HG03064 (cell line): ENCODE results near the gene PDPK1.
"Not testable (repeated sequence)": the region's sequence is repeated elsewhere in the genome, so short reads cannot be mapped to it uniquely, and the experiment has no call there.

Source experiments
- ATAC-seq: cut with Tn5 transposase; IDR thresholded peaks from one replicate; pipeline ENCODE4 v1.9.1; 2021; ENCODE audit warnings: low read depth; ENCODE audit not compliant: unreplicated experiment

Gene PDPK1

DNA sequence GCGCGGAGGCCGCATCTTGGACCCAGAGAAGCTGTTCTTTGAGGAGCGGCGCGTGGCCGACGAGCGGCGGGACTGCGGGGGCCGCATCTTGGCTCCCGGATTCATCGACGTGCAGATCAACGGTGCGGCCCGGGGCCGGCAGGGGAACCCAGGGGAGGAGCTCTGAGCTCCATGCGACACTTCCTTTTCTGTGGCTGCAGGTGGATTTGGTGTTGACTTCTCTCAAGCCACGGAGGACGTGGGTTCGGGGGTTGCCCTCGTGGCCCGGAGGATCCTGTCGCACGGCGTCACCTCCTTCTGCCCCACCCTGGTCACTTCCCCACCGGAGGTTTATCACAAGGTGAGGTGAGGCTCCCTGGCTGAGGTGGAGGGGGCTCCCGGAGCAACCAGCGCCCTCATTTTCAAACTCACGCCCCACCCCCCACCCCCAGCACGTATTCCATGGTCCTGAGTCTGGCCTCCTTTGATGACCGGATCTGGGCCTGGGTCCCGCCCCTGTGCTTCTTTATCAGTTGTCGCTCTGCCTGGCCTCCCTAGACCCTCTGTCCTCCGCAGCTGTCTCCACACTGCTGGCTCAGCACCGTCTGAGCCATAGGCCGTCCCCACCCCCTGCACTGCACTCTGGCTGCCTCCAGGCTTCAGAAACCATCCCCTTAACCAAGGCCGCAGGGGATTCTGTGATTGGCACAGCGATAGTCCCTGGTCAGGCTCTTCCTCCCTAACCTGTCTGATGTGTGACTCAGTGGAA, 16.9 kb upstream of the PDPK1 start:
- ATAC-seq, result no peak

DNA sequence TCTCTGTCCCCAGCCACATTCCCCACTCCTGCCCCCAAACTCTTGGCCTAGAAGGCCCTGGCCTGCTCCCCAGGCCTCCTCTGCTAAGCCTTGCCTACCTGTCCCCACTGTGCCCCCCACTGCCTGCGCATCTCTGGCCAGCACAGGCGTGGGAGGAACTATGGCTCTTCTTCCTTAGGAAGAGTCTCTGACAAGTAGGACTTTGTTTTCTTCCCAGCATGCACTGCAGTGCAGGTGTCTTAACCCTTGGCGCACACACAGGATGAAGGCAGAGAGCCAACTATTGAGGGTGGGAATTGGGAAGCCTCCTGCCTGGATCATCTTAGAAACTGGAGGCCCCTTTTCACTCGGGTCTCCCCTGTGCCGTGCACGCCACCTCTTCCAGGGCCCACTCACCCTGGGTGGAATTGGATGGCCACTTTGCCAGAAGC, 14.0 kb upstream of the PDPK1 start:
- ATAC-seq, result no peak

DNA sequence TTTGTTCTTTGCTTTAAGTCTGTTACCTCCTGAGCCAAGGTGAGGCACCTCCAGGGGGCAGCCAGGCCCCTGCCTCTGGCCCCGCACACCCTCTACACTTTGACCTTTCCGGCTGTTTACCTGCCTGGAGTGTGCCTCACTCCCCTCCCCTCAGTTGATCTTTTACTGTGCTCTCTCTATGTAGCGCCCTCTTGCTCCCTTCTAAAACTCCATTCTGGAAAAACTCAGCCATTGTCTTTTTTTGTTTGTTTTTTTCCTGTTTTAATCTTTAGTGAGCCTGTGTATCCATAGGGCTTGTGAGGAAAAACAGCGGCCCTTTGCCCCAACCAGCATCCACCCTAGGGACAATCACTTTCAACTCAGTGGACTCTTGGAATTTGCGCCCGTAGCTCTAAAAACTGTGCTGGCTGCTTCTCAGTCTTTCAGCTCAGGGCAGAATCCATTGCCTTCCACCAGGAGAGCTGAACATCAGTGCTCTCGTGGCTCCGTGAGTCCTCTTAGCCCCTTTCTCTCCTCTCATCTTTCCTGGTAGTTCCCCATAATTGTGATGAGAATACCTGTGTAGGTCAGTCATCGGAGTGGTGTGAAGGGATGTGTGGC, 13.4 kb upstream of the PDPK1 start:
- ATAC-seq, result no peak

DNA sequence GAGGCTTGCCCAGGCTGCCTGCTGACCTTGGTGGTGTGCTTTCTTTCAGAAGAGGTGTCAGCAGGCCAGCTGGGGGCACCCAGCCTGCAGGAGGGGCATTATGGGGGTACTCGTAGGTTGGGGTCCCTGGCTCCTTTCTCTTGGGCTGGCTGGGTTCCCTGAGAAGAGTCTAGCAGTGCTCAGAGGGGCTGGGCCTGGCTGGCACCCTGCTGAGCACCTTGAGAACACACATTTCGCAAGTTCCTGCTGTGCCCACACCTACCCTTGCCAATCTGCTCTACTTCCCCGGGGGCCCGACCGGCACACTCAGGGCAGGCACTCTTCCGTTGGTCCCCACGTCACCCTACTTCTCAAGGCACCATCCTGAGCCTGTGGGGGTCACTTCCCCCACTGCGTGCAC, 11.7 kb upstream of the PDPK1 start:
- ATAC-seq, result no peak

DNA sequence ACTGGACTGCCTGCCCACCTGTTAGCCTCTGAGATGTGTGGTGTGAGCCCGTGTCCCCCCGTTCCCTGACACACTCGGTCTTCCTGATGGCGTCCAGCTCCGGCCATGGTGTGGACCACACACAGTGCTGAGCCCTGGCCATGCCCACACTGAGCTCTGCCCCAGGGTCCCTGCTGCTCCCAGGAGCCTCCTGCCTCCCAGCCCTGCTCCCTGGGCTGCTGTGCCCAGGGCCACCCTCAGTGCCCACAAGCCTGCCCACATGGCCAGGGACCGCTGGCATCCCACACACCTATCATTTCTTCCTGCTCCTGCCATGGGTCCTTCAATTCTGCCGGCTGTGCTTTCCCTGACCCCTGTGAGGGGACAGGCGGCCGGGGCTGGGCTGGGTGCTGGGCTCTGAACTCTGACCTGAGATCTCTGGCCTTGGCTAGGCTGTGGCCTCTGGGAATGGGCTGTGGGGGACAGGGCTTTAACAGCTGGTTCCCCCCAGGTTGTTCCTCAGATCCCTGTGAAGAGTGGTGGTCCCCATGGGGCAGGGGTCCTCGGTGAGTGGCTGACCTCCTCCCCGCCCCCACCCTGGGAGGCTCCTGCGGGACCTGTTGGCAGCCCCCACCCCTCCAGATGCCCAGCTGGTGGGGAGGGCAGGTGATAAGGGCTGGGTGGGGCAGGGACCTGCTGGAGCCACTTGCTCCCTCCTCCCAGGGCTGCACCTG, 10.6 kb upstream of the PDPK1 start:
- ATAC-seq, result no peak

DNA sequence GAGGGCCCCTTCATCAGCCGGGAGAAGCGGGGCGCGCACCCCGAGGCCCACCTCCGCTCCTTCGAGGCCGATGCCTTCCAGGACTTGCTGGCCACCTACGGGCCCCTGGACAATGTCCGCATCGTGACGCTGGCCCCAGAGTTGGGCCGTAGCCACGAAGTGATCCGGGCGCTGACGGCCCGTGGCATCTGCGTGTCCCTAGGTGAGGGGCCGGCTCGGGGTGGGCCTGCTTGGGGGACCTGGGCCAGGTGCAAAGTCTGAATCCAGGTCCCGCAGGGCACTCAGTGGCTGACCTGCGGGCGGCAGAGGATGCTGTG, 10.1 kb upstream of the PDPK1 start:
- no peak for ATAC-seq

DNA sequence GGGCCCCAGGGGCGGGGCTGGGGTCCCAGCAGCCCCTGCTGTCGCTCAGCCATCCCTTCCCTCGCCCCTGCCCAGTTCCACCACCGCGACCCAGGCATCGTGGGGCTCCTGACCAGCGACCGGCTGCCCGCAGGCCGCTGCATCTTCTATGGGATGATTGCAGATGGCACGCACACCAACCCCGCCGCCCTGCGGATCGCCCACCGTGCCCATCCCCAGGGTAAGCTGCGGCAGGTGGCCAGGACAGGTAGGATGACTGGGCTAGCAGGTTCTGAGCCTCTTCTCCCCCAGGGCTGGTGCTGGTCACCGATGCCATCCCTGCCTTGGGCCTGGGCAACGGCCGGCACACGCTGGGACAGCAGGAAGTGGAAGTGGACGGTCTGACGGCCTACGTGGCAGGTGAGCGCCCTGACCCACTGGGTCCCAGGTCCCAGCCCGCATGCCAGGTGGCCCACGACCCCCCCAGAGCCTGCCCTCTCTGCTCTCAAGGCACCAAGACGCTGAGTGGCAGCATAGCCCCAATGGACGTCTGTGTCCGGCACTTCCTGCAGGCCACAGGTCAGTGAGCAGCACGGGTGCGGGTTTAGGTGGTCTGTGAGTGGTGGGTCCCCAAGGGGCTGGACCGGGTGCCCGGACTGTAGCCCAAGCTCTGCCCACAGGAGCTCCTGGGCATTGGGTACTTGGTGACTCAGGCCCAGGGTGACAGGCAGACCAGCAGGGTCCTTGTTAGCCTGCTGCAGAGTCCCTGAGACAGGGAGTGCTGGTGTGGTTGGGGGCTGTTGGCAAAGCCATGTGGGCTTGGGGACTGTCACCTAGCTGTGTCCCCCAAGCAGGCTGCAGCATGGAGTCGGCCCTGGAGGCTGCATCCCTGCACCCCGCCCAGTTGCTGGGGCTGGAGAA, 9.4 kb upstream of the PDPK1 start:
- no peak for ATAC-seq

DNA sequence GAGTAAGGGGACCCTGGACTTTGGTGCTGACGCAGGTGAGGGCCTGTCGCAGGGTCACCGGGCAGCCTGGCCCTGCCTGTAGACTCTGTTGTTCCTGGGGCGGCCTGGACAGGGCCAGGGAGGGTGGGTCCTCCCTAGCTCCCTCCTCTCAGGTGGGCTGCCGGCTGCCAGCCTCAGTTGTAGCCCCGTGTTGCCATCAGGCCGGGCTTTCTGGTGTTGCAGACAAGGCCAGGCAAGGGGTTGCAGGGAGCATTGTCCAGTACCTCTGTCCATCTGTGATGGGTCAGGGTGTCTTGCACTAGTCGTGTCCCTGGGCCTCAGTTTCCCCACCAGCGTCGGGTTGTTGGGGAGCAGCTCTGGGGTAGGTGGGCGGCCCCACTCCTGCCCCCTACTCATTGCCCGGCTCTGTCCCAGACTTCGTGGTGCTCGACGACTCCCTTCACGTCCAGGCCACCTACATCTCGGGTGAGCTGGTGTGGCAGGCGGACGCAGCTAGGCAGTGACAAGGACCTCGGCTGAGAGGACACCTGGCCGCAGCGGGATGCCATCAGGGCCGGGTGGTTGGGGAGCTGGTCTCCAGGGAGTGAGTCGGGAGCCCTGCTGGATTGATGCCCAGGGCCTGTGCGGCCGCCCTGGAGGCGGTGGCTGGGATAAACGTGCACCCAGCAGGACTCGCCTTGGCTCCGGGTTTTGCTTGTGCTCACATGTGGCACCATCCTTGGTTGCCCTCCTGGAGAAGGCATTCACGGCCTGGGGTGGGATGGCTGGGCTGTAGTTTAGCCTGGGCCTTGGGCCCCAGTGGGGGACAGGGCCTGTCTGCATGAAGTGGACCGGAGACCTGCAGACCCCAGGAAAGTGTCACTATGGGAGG, 8.5 kb upstream of the PDPK1 start:
- ATAC-seq, result no peak

DNA sequence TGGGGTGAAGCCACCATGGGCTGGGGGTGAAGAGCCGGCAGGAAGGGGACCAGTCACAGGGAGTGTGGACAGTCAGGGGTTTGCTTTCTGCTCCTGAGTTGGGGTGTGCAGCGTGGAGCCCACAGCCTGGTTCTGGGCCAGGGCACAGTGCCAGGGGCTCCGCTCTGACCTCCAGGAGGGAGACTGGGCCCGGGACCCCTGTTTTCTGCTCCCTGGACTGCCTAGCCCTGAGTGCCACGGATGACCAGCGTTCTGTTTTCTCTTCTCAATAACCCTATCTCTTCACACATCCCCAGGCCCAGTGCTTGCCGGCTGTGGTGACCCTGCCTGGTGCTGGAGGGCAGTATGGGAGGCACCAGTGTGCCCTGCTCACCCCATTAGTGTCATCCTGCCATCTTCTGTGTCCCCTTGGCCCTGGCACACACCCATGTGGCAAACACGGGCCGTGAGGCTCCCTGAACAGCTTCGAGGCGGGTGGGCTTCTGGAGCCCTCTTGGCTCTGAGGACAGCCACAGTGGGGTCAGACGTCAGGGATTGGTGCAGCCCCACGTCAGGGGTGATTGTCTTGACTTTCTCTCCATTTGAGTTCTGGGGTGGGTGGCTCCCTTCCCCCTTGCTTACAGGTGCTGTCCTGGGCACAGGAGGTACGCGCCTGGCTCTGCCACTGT, 7.7 kb upstream of the PDPK1 start:
- no peak for ATAC-seq

DNA sequence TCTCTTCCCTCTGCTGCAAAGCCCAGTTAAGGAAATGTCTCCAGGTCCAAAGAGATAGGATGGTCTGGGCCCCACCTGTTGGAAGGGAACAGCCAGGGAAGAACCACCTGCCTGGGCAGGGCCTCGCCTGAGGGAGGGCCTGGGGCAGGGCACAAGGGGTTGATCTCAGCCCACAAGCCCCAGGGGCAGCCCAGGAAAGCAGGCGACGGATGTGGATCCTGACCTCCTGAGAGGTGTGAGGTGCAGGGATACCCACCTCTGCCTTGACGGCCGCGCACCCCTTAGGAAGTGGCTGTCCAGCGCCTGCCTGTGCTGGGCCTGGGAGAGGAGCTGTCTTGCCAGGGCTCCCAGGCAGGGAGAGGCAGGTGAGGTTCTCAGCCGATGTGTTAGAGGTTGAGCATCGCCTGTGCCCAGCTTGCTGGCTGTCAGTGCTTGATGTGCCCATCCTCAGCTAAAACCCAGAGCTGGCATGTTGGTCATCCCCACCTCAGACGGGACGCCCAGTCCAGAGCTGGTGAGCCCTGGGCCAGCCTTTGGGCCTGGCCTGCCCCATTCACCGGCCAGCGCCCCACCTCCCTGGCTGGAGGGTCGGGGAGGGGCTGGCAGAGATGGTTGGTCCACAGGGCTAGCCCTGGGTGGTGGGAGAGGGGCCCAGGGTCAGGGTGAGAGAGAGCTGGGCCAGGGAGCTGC, 7.0 kb upstream of the PDPK1 start:
- ATAC-seq, result no peak

DNA sequence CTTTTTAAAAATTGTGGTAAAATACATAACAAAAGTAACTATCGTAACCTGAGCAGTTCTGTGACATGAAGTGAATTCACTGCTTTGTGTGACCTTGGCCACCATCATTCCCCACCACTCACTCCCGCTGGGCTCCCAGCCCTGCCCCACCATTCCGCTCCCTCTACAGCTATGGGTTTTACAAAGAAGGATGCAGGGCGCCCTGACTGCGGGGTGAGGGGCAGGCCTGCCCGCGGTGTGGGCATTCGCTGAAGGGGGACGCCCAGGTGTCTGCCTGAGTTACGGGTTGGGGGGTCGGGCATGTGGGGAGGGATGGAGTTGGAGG, 6.5 kb upstream of the PDPK1 start, which contains the start of gene CEMP1:
Gene CEMP1 (minus strand): TSS at position 38 of the 325 bp plus-strand sequence. CDS start 335 bp downstream, outside the sequence.
- ATAC-seq, result no peak

DNA sequence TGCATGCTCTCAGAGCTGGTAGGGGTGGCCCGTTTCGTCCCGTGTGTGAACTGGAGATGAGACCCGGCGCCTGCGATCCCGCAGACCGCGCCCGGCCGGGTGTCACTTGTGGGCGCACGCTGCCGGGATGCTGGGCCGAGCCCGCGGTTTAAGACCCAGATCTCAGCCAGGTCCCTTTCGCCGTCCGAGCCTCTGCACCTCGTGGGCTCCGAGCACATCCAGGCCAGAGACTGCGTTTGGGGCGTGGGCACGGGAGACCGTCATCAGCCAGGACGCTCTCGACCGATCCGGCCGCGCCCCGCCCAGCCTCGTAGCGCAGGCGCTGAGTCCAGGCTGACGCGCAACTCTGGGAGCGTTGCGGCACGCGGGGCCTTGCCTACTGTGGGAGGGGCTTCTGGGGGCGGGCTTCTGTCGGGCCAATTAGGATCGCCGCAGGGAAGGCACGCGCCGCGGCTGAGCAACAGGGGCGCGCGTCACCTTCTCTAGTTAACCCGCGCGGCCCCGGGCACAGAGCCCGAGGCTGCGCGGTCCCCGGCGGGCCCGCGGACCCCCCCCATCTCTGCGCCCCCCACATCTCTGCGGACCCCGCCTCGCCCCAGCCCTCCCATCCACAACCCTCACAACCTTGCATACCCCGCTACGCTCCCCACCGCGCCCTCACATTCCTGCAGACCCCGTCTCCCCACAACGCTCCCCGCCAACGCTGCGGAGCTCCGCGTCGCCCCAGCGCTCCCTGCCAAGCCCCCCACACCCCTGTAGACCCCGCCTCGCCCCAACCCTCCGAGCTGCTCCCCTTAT, 5.9 kb upstream of the PDPK1 start:
- peak; percentile 55 for ATAC-seq

DNA sequence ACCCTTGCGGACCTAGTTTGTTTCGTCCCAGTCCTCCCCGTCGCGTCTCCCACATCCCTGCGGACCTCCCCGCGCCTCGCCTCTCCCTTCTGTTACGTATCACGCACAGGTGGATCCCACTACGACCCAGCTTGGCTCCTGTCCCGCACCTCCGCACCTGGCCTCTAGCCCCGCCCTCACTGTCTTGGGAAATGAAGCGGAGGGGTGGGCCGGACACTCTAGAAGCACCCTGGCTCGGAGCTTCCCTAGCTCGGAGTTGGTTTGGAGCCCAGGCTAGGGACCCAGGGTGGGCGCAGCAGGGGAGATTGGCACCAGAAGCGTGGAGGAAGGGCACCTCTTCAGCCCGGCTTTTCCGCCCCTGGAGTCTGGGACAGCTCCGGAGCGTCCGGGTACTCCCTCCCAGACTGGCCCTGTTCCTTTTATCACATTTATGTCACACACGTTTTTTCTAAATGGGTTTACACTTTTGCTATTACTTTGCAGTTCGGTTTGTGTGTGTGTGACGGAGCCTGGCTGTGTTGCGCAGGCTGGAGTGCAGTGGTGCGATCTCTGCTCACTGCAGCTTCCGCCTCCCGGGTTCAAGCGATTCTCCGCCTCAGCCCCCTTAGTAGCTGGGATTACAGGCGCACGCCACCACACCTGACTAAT, 5.2 kb upstream of the PDPK1 start:
- no peak for ATAC-seq

DNA sequence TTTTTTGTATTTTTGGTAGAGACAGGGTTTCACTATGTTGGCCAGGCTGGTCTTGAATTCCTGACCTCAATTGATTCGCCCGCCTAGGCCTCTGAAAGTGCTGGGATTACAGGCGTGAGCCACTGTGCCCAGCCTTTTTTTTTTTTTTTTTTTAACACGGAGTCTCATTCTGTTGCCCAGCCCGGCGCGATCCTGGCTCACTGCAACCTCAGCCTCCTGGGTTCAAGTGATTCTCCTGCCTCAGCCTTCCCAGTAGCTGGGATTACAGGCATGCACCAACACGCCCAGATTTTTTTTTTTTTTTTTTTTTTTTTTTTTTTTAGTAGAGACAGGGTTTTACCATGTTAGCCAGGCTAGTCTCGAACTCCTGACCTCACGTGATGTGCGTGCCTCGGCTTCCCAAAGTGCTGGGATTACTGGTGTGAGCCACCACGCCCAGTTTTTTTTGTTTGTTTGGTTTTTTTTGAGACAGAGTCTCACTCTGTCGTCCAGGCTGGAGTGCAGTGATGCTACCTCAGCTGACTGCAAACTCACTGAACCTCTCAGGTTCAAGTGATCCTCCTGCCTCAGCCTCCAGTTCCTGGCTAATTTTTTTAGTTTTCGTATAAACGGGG, 4.6 kb upstream of the PDPK1 start:
- not testable (repeated sequence) for ATAC-seq

DNA sequence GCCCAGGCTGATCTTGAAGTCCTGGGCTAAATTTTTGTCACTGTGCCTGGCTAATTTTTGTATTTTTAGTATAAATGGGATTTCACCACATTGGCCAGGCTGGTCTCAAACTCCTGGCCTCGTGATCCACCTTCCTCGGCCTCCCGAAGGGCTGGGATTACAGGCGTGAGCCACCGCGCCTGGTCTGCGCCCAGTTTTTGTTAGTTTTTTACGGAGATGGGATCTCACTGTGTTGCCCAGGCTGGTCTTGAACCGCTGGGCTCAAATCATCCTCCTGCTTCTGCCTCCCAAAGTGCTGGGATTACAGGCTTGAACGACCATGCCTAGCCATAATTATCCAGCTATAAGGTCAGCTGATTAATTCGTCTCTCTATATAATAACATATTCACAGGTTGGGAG, 3.9 kb upstream of the PDPK1 start:
- ATAC-seq, result no peak

DNA sequence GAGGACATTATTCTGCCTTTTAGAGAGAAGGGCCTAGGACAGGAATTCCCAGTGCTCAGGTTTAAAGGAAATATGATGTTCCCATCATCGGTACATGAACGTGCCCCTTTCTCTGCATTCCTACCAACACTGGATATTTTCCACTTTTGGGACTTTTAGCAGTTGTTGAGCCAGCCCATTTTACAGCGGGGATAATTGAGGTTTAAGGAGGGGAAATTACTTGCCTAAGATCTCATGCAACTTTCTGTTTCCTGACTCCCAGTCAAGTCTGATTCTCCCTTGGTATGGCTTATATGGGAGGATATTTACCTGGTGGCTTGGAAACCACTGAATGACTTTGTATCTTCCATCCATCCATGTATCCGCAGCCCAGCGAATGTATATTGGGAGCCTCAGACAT, 3.5 kb upstream of the PDPK1 start:
- ATAC-seq, result not testable (repeated sequence)

DNA sequence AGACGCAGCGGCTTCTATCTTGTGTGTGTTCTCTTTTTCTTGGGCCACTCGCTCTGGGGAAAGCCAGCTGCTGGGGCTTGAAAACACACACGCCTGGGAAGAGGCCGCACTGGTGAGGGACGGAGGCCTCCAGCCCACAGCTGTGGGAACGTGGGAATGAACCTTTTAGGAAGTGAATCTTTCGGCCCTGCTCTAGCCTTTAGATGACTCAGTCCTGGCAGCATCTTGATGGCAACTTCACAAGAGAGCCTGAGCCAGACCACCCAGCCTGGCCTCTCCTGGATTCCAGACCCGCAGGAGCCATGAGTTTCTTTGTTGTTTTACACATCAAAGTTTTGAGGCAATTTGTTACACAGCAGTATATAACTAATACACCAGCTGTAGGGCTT, 2.2 kb upstream of the PDPK1 start:
- no peak for ATAC-seq
